Loucy (cell line): ENCODE measurements around the gene DMBT1.

ENCODE experiments used
- CTCF ChIP-seq: fragments of 200-600 bp; sonication (generic); conservative IDR thresholded peaks from 2 replicates; pipeline ENCODE4 v1.5.1; 2014; ENCODE audit warnings: mild to moderate bottlenecking, antibody characterized with exemption, low read length
- EZH2phosphoT487 ChIP-seq: fragments of 200-600 bp; IDR thresholded peaks from 2 replicates; pipeline ENCODE4 v1.6.1; 2018; ENCODE audit warnings: antibody characterized with exemption, mild to moderate bottlenecking, moderate library complexity, borderline replicate concordance

GRCh38 chr10:122561792-122562191 lies 1.2 kb downstream of the DMBT1 start:
- TF ChIP-seq CTCF (no peak), EZH2phosphoT487 (no peak)
